HCT116 (cell line): ENCODE data around the gene IFITM10. TPM values are rescaled to one million over a fixed set of nuclear protein-coding genes. Genes with fewer than 3 reads are reported as not detected.

Source experiments
- ATAC-seq: fragments of 200-7000 bp; cut with Tn5 transposase; 2 replicates; pipeline ENCODE4 v1.9.1; 2020; ENCODE audit warnings: mild to moderate bottlenecking, moderate library complexity
- BruUV-seq: library from RNA; stranded (reverse); fragments of 400-500 nt; replicated peaks from 2 replicates; lab custom pipeline; 2021; lab: Mats Ljungman, UMichigan
- CTCF ChIA-PET: fragments of 300-600 bp; sonication (Branson Sonifier 250); formaldehyde crosslinking; loops from one replicate; lab custom pipeline; 2021; ENCODE audit warnings: antibody characterized with exemption; lab: Charles Lee
- POLR2A ChIA-PET: fragments of 300-600, 350-600 bp; sonication (Branson Sonifier 250); formaldehyde crosslinking; loops from one replicate; lab custom pipeline; 2021; ENCODE audit warnings: antibody characterized with exemption; lab: Charles Lee
- RAD21 ChIA-PET, 2 experiments: fragments of 300-600 bp; sonication (Branson Sonifier 250); formaldehyde crosslinking; loops; one replicate each; lab custom pipeline; 2023; ENCODE audit warnings: low total read pairs in 2 of 2; ENCODE audit not compliant: uncharacterized antibody in 2 of 2, unreplicated experiment in 2 of 2, low non-redundant PET in 1 of 2; lab: Charles Lee
- DNase-seq: peaks from one replicate; pipeline ENCODE4 v3.0.0-alpha.2; 2010; ENCODE audit warnings: low read depth, low spot score
- H2AFZ ChIP-seq: fragments of 200-600 bp; shearing (Covaris generic), sonication (generic); 2 replicates; pipeline ENCODE4 v1.6.1; 2017; ENCODE audit warnings: low read depth, mixed run types, mixed read lengths, antibody characterized with exemption, low read length; ENCODE audit not compliant: poor library complexity, severe bottlenecking
- H3K27ac ChIP-seq: 2 replicates; pipeline ENCODE4 v1.5.1; 2012; ENCODE audit warnings: low read depth, low read length
- H3K27me3 ChIP-seq: fragments of 200-600 bp; sonication (generic); 2 replicates; pipeline ENCODE4 v1.6.1; 2016; ENCODE audit warnings: mixed run types, low read length, mixed read lengths; ENCODE audit not compliant: insufficient read depth
- H3K36me3 ChIP-seq, 2 experiments: fragments of 200-500 bp in 1 of 2; fragments of 200-600 bp in 1 of 2; sonication (Bioruptor generic) in 1 of 2; sonication (generic) in 1 of 2; 2 replicates each; pipeline versions ENCODE4 v1.5.1 to v1.6.1; 2014 to 2016; ENCODE audit warnings: low read length in 2 of 2, inconsistent platforms in 1 of 2, mixed read lengths in 1 of 2, mixed run types in 1 of 2; ENCODE audit not compliant: insufficient read depth in 2 of 2, control insufficient read depth in 1 of 2
- H3K4me1 ChIP-seq, 2 experiments: fragments of 200-600 bp in 1 of 2; sonication (generic) in 1 of 2; 2 replicates each; pipeline versions ENCODE4 v1.5.1 to v1.6.1; 2012 to 2017; ENCODE audit warnings: low read length in 2 of 2, inconsistent platforms in 1 of 2, mild to moderate bottlenecking in 1 of 2, mixed read lengths in 1 of 2, mixed run types in 1 of 2, moderate library complexity in 1 of 2; ENCODE audit not compliant: insufficient read depth in 2 of 2, control insufficient read depth in 1 of 2
- H3K4me2 ChIP-seq: fragments of 200-600 bp; sonication (generic); 2 replicates; pipeline ENCODE4 v1.6.1; 2017; ENCODE audit warnings: mixed run types, low read length, mixed read lengths
- H3K4me3 ChIP-seq, 2 experiments: fragments of 200-600 bp in 1 of 2; sonication (generic) in 1 of 2; replicated peaks in 1 of 2; 2 replicates each; pipeline ENCODE4 v1.5.1; 2011 to 2016; ENCODE audit warnings: low read length in 2 of 2, control low read depth in 1 of 2, low read depth in 1 of 2, mild to moderate bottlenecking in 1 of 2, mixed read lengths in 1 of 2, mixed run types in 1 of 2
- H3K79me2 ChIP-seq: fragments of 200-600 bp; sonication (generic); 2 replicates; pipeline ENCODE4 v1.6.1; 2017; ENCODE audit warnings: mild to moderate bottlenecking, mixed run types, low read length, moderate library complexity, mixed read lengths; ENCODE audit not compliant: insufficient read depth
- H3K9ac ChIP-seq: fragments of 200-600 bp; sonication (generic); 2 replicates; pipeline ENCODE4 v1.6.1; 2016; ENCODE audit warnings: low read length, mixed read lengths
- H3K9me2 ChIP-seq: fragments of 200-600 bp; sonication (generic), shearing (Covaris generic); 2 replicates; pipeline ENCODE4 v1.6.1; 2017; ENCODE audit warnings: mixed run types, mild to moderate bottlenecking, moderate library complexity; ENCODE audit not compliant: insufficient read depth
- H3K9me3 ChIP-seq, 2 experiments: fragments of 200-500 bp in 1 of 2; fragments of 200-600 bp in 1 of 2; sonication (Bioruptor generic) in 1 of 2; sonication (generic) in 1 of 2; 2 replicates each; pipeline ENCODE4 v1.6.1; 2014 to 2017; ENCODE audit warnings: low read length in 2 of 2, mixed read lengths in 2 of 2, inconsistent platforms in 1 of 2, low read depth in 1 of 2, mild to moderate bottlenecking in 1 of 2, mixed run types in 1 of 2, moderate library complexity in 1 of 2; ENCODE audit not compliant: control insufficient read depth in 1 of 2, insufficient read depth in 1 of 2
- H4K20me1 ChIP-seq: fragments of 200-600 bp; sonication (generic), shearing (Covaris generic); 2 replicates; pipeline ENCODE4 v1.6.1; 2017; ENCODE audit warnings: mixed run types, mild to moderate bottlenecking, moderate library complexity; ENCODE audit not compliant: insufficient read depth
- CTCF ChIP-seq, 3 experiments: fragments of 200-600 bp in 1 of 3; sonication (generic) in 1 of 3; IDR thresholded peaks in 2 of 3; conservative IDR thresholded peaks in 1 of 3; 2 replicates each; pipeline ENCODE4 v1.5.1; 2012 to 2017; ENCODE audit warnings: low read depth in 2 of 3, low read length in 2 of 3, antibody characterized with exemption in 1 of 3, borderline replicate concordance in 1 of 3, control low read depth in 1 of 3, mild to moderate bottlenecking in 1 of 3, mixed read lengths in 1 of 3, mixed run types in 1 of 3, moderate library complexity in 1 of 3; ENCODE audit not compliant: insufficient read depth in 1 of 3
- EGR1 ChIP-seq: IDR thresholded peaks from 2 replicates; pipeline ENCODE4 v1.6.1; 2012; ENCODE audit warnings: low read depth
- FOSL1 ChIP-seq: IDR thresholded peaks from 2 replicates; pipeline ENCODE4 v1.6.1; 2012; ENCODE audit warnings: low read depth
- JUND ChIP-seq: IDR thresholded peaks from 2 replicates; pipeline ENCODE4 v1.6.1; 2012
- POLR2A ChIP-seq: IDR thresholded peaks from 2 replicates; pipeline ENCODE4 v1.7.0; 2011; ENCODE audit warnings: borderline replicate concordance; ENCODE audit not compliant: insufficient read depth, insufficient read length; ENCODE audit errors: extremely low read depth
- POLR2AphosphoS5 ChIP-seq: IDR thresholded peaks from 2 replicates; pipeline ENCODE4 v1.6.1; 2011; ENCODE audit warnings: mild to moderate bottlenecking, low read depth, low read length, moderate library complexity
- RAD21 ChIP-seq: IDR thresholded peaks from 2 replicates; pipeline ENCODE4 v1.6.1; 2012; ENCODE audit warnings: low read depth, mild to moderate bottlenecking
- REST ChIP-seq: IDR thresholded peaks from 2 replicates; pipeline ENCODE4 v1.6.1; 2012; ENCODE audit warnings: low read depth
- SIN3A ChIP-seq: IDR thresholded peaks from 2 replicates; pipeline ENCODE4 v1.6.1; 2012; ENCODE audit warnings: low read depth
- SP1 ChIP-seq: IDR thresholded peaks from 2 replicates; pipeline ENCODE4 v1.6.1; 2012; ENCODE audit warnings: low read depth
- TCF7L2 ChIP-seq: IDR thresholded peaks from 2 replicates; pipeline ENCODE4 v1.7.0; 2011; ENCODE audit warnings: borderline replicate concordance, inconsistent platforms; ENCODE audit not compliant: insufficient read depth, insufficient read length; ENCODE audit errors: extremely low read depth
- YY1 ChIP-seq: IDR thresholded peaks from 2 replicates; pipeline ENCODE4 v1.6.1; 2011; ENCODE audit warnings: low read length, low read depth, moderate library complexity, mild to moderate bottlenecking; ENCODE audit not compliant: insufficient replicate concordance; ENCODE audit errors: extremely low read depth
- ZFX ChIP-seq: fragments of 450-650 bp; IDR thresholded peaks from 2 replicates; pipeline ENCODE4 v1.6.1; 2017
- intact Hi-C: fragments of 100-400 bp; cut with micrococcal nuclease; formaldehyde crosslinking; loops from 2 replicates; pipeline ENCODE4 v1.10.0; 2022
- total RNA-seq: library from RNA; stranded (reverse); gene quantifications from one replicate; pipeline ENCODE4 v1.2.1, GENCODE V29; 2021; ENCODE audit not compliant: unreplicated experiment

The IFITM10 gene
- total RNA-seq, 1 experiment from 2014 or later = 1.9 TPM

GRCh38 chr11:1746511-1746931, 3.9 kb downstream of the IFITM10 start:
- H3K4me1 ChIP-seq = no peaks in the 10 kb centered on the region
- H3K4me2 ChIP-seq = no peak overlapping the region
- ChIA-PET RAD21 (no interaction called here), POLR2A (no interaction called here), CTCF (interaction anchor here (1.6 kb wide), 1 partner anchor 52 kb away, joined by 4 read pairs; no protein-coding TSS in a partner anchor)
- no peaks in the 10 kb centered on the region for H3K79me2 ChIP-seq
- no TSS peak for BruUV-seq
- H3K27ac ChIP-seq = no peak overlapping the region
- no peaks in the 10 kb centered on the region for H4K20me1 ChIP-seq
- H3K4me3 ChIP-seq = no peak overlapping the region
- intact Hi-C loops = no loop called here
- no peak overlapping the region for H2AFZ ChIP-seq
- peaks cover 4% of the 10 kb centered on the region; the same call in 1 of the 2 replicates for H3K27me3 ChIP-seq
- no peaks in the 10 kb centered on the region for H3K9me2 ChIP-seq
- no peaks in the 10 kb centered on the region for H3K9me3 ChIP-seq
- no peaks in the 10 kb centered on the region for H3K36me3 ChIP-seq
- DNase-seq = no peak
- ATAC-seq = no peak
- TF ChIP-seq YY1 (no peak), POLR2A (no peak), ZFX (no peak)
- no peak overlapping the region for H3K9ac ChIP-seq

- Histone ChIP-seq H3K36me3 (no peaks in the 10 kb centered on the region), H3K79me2 (no peaks in the 10 kb centered on the region), H4K20me1 (no peaks in the 10 kb centered on the region), H3K4me3 (no peak overlapping the region), H3K27ac (no peak overlapping the region), H3K4me1 (no peaks in the 10 kb centered on the region), H3K27me3 (peaks cover 11% of the 10 kb centered on the region; the same call in 1 of the 2 replicates), H2AFZ (no peak overlapping the region), H3K9me3 (no peaks in the 10 kb centered on the region), H3K4me2 (no peak overlapping the region), H3K9me2 (no peaks in the 10 kb centered on the region), H3K9ac (no peak overlapping the region)
- BruUV-seq = no TSS peak
- ChIA-PET POLR2A (no interaction called here), RAD21 (no interaction called here), CTCF (interaction anchor here (1.6 kb wide), 1 partner anchor 52 kb away, joined by 4 read pairs; no protein-coding TSS in a partner anchor)
- intact Hi-C loops = no loop called here
- ATAC-seq (no peak), DNase-seq (no peak)
- TF ChIP-seq POLR2A = no peak
- no peak for TF ChIP-seq SIN3A
- no peak for TF ChIP-seq EGR1
- no peak for TF ChIP-seq ZFX
- no peak for TF ChIP-seq FOSL1
- TF ChIP-seq SP1 = no peak
- no peak for TF ChIP-seq POLR2AphosphoS5
- no peak for TF ChIP-seq TCF7L2
- TF ChIP-seq JUND = no peak
- no peak for TF ChIP-seq CTCF (IDR thresholded peaks at IDR 0.05 in 2 of 3, conservative IDR thresholded peaks at IDR 0.05 in 1 of 3; ENCODE audit: borderline replicate concordance in 1 of 3, insufficient read depth in 1 of 3, low read depth in 2 of 3, low read length in 2 of 3)
- TF ChIP-seq RAD21 = no peak
- TF ChIP-seq REST = no peak
Measured at GRCh38 chr11:1745701-1746320, 4.6 kb downstream of the IFITM10 start.
